SK-N-SH treated with all-trans-retinoic acid at 6 μM for 48 hours (cell line): ENCODE measurements around the gene RGS6.

Source experiments
- ATAC-seq: fragments of 200-7000 bp; cut with Tn5 transposase; 3 replicates; pipeline ENCODE4 v1.9.1; 2020; ENCODE audit warnings: mild to moderate bottlenecking, moderate library complexity
- CSRNP3 ChIP-seq: fragments of 250-450 bp; sonication (Bioruptor Pico); IDR thresholded peaks from 2 replicates; pipeline ENCODE4 v1.5.1; 2021; ENCODE audit warnings: mild to moderate bottlenecking, moderate library complexity
- ESRRG ChIP-seq: fragments of 250-450 bp; sonication (Bioruptor Pico); IDR thresholded peaks from 2 replicates; pipeline ENCODE4 v1.6.1; 2021; ENCODE audit warnings: mild to moderate bottlenecking
- GLIS3 ChIP-seq: fragments of 250-450 bp; sonication (Bioruptor Pico); IDR thresholded peaks from 2 replicates; pipeline ENCODE4 v1.5.0; 2020; ENCODE audit warnings: mild to moderate bottlenecking, moderate library complexity
- ISL1 ChIP-seq: fragments of 250-450 bp; sonication (Bioruptor Pico); IDR thresholded peaks from 2 replicates; pipeline ENCODE4 v2.1.2; 2022; ENCODE audit warnings: mild to moderate bottlenecking, moderate library complexity
- OSR1 ChIP-seq: fragments of 250-450 bp; sonication (Bioruptor Pico); IDR thresholded peaks from 2 replicates; pipeline ENCODE4 v1.8.0; 2022; ENCODE audit warnings: moderate library complexity, mild to moderate bottlenecking, inconsistent platforms
- POU6F1 ChIP-seq: fragments of 250-450 bp; sonication (Bioruptor Pico); IDR thresholded peaks from 2 replicates; pipeline ENCODE4 v1.8.0; 2021; ENCODE audit warnings: low read depth, mild to moderate bottlenecking, moderate library complexity, borderline replicate concordance
- PPARA ChIP-seq: fragments of 250-450 bp; sonication (Bioruptor Pico); IDR thresholded peaks from 2 replicates; pipeline ENCODE4 v1.5.0; 2020; ENCODE audit warnings: mild to moderate bottlenecking, borderline replicate concordance
- RARB ChIP-seq: fragments of 250-450 bp; sonication (Bioruptor Pico); IDR thresholded peaks from 2 replicates; pipeline ENCODE4 v1.8.0; 2021; ENCODE audit warnings: mild to moderate bottlenecking, moderate library complexity
- SNAI2 ChIP-seq: fragments of 250-450 bp; sonication (Bioruptor Pico); IDR thresholded peaks from 2 replicates; pipeline ENCODE4 v1.5.0; 2020; ENCODE audit warnings: mild to moderate bottlenecking, moderate library complexity
- TCF4 ChIP-seq: fragments of 250-450 bp; sonication (Bioruptor Pico); IDR thresholded peaks from 2 replicates; pipeline ENCODE4 v1.8.0; 2021; ENCODE audit warnings: mild to moderate bottlenecking, moderate library complexity, borderline replicate concordance
- TOX ChIP-seq: fragments of 250-450 bp; sonication (Bioruptor Pico); IDR thresholded peaks from 2 replicates; pipeline ENCODE4 v1.8.0; 2021; ENCODE audit warnings: mild to moderate bottlenecking, moderate library complexity, borderline replicate concordance
- ZC3H10 ChIP-seq: fragments of 250-450 bp; sonication (Bioruptor Pico); IDR thresholded peaks from 2 replicates; pipeline ENCODE4 v1.5.1; 2021; ENCODE audit warnings: mild to moderate bottlenecking, moderate library complexity
- ZFP3 ChIP-seq: fragments of 250-450 bp; sonication (Bioruptor Pico); IDR thresholded peaks from 2 replicates; pipeline ENCODE4 v1.5.0; 2020; ENCODE audit warnings: mild to moderate bottlenecking, moderate library complexity
- ZFP30 ChIP-seq: fragments of 450-650 bp; formaldehyde crosslinking; IDR thresholded peaks from 2 replicates; pipeline ENCODE4 v1.5.0; 2022; ENCODE audit warnings: mild to moderate bottlenecking, moderate library complexity
- ZNF565 ChIP-seq: fragments of 450-650 bp; formaldehyde crosslinking; conservative IDR thresholded peaks from 2 replicates; pipeline ENCODE4 v1.5.0; 2020; ENCODE audit warnings: low read depth, mild to moderate bottlenecking, moderate library complexity
- ZNF70 ChIP-seq: fragments of 450-650 bp; formaldehyde crosslinking; IDR thresholded peaks from 2 replicates; pipeline ENCODE4 v1.5.0; 2020; ENCODE audit warnings: mild to moderate bottlenecking, moderate library complexity
- ZNF8 ChIP-seq: fragments of 450-650 bp; formaldehyde crosslinking; IDR thresholded peaks from 2 replicates; pipeline ENCODE4 v1.5.0; 2020; ENCODE audit warnings: mild to moderate bottlenecking, moderate library complexity
- TF ChIP-seq, protein P1 (sequence below): fragments of 250-450 bp; sonication (Bioruptor Pico); IDR thresholded peaks from 2 replicates; pipeline ENCODE4 v1.5.1; 2020; ENCODE audit warnings: low read depth, mild to moderate bottlenecking, moderate library complexity
- TF ChIP-seq, protein P2 (sequence below): fragments of 250-450 bp; sonication (Bioruptor Pico); IDR thresholded peaks from 2 replicates; pipeline ENCODE4 v1.8.0; 2020; ENCODE audit warnings: mild to moderate bottlenecking, moderate library complexity, borderline replicate concordance
- TF ChIP-seq, protein P3 (sequence below): fragments of 250-450 bp; sonication (Bioruptor Pico); IDR thresholded peaks from 2 replicates; pipeline ENCODE4 v1.5.0; 2020; ENCODE audit warnings: mild to moderate bottlenecking, moderate library complexity

The RGS6 gene

GRCh38 chr14:72516936-72517700, 584.9 kb downstream of the RGS6 start:
- ATAC-seq, result peak; percentile 82
- TF ChIP-seq RARB (CRISPR knock-in tag) (no peak), CSRNP3 (no peak), ESRRG (CRISPR knock-in tag) (no peak), TOX (CRISPR knock-in tag) (no peak), ZNF8 (no peak), ZFP30 (CRISPR knock-in tag) (no peak), SNAI2 (CRISPR knock-in tag) (no peak), PPARA (no peak), ISL1 (CRISPR knock-in tag) (no peak), ZFP3 (no peak), ZNF565 (CRISPR knock-in tag) (no peak), TCF4 (CRISPR knock-in tag) (no peak), ZC3H10 (CRISPR knock-in tag) (no peak), POU6F1 (CRISPR knock-in tag) (no peak), OSR1 (no peak), ZNF70 (CRISPR knock-in tag) (no peak), GLIS3 (CRISPR knock-in tag) (no peak)
- TF ChIP-seq, protein P1, sequence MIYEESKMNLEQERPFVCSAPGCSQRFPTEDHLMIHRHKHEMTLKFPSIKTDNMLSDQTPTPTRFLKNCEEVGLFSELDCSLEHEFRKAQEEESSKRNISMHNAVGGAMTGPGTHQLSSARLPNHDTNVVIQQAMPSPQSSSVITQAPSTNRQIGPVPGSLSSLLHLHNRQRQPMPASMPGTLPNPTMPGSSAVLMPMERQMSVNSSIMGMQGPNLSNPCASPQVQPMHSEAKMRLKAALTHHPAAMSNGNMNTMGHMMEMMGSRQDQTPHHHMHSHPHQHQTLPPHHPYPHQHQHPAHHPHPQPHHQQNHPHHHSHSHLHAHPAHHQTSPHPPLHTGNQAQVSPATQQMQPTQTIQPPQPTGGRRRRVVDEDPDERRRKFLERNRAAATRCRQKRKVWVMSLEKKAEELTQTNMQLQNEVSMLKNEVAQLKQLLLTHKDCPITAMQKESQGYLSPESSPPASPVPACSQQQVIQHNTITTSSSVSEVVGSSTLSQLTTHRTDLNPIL (CRISPR knock-in tag), result no peak
- TF ChIP-seq, protein P2, sequence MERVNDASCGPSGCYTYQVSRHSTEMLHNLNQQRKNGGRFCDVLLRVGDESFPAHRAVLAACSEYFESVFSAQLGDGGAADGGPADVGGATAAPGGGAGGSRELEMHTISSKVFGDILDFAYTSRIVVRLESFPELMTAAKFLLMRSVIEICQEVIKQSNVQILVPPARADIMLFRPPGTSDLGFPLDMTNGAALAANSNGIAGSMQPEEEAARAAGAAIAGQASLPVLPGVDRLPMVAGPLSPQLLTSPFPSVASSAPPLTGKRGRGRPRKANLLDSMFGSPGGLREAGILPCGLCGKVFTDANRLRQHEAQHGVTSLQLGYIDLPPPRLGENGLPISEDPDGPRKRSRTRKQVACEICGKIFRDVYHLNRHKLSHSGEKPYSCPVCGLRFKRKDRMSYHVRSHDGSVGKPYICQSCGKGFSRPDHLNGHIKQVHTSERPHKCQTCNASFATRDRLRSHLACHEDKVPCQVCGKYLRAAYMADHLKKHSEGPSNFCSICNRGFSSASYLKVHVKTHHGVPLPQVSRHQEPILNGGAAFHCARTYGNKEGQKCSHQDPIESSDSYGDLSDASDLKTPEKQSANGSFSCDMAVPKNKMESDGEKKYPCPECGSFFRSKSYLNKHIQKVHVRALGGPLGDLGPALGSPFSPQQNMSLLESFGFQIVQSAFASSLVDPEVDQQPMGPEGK (CRISPR knock-in tag), result no peak
- TF ChIP-seq, protein P3, sequence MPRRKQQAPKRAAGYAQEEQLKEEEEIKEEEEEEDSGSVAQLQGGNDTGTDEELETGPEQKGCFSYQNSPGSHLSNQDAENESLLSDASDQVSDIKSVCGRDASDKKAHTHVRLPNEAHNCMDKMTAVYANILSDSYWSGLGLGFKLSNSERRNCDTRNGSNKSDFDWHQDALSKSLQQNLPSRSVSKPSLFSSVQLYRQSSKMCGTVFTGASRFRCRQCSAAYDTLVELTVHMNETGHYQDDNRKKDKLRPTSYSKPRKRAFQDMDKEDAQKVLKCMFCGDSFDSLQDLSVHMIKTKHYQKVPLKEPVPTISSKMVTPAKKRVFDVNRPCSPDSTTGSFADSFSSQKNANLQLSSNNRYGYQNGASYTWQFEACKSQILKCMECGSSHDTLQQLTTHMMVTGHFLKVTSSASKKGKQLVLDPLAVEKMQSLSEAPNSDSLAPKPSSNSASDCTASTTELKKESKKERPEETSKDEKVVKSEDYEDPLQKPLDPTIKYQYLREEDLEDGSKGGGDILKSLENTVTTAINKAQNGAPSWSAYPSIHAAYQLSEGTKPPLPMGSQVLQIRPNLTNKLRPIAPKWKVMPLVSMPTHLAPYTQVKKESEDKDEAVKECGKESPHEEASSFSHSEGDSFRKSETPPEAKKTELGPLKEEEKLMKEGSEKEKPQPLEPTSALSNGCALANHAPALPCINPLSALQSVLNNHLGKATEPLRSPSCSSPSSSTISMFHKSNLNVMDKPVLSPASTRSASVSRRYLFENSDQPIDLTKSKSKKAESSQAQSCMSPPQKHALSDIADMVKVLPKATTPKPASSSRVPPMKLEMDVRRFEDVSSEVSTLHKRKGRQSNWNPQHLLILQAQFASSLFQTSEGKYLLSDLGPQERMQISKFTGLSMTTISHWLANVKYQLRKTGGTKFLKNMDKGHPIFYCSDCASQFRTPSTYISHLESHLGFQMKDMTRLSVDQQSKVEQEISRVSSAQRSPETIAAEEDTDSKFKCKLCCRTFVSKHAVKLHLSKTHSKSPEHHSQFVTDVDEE (CRISPR knock-in tag), result no peak

DNA sequence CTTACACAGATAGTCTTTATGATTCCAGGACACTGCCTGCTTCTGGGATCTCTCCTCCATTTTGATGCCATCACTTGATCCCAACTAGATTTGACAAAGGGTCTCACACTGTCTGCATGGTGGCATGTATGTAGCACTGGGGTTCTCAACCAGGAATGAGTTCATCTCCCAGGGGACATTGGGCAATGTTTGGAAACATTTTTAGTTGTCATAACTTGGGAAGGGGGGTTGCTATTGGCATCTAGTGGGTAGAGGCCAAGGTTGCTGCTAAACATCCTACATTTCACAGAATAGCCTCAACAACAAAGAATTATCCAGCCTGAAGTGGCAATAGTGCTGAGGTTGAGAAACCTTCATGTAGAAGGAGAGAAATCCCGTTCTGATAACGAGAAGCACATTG, 585.5 kb downstream of the RGS6 start:
- TF ChIP-seq CSRNP3 (no peak), TOX (CRISPR knock-in tag) (no peak)
- no peak for ATAC-seq
